Activated naive CD8-positive, alpha-beta T cell treated with anti-CD3 and anti-CD28 coated beads, Interleukin-2, amount 10 ng/mL, durations not matched to agents 7 days and 5 days (primary cell): ENCODE results near the gene IFNA10. TPM values are rescaled to one million over a fixed set of nuclear protein-coding genes. Genes with fewer than 3 reads are reported as not detected.
"Not testable (repeated sequence)": the region's sequence is repeated elsewhere in the genome, so short reads cannot be mapped to it uniquely, and the experiment has no call there.

Source experiments
- ATAC-seq: fragments of 150-1000 bp; cut with Tn5 transposase; one replicate; pipeline ENCODE4 v1.10.0; 2021; ENCODE audit warnings: low read depth, moderate library complexity
- POLR2A ChIA-PET: fragments of 350-600 bp; sonication (Branson Sonifier 250); formaldehyde crosslinking; loops from one replicate; lab custom pipeline; 2021; ENCODE audit warnings: antibody characterized with exemption; lab: Charles Lee
- DNase-seq: peaks from one replicate; pipeline ENCODE4 v3.0.0; 2021
- H3K27ac Mint-ChIP-seq: one replicate; pipeline ENCODE4 v1.8.0; 2022; ENCODE audit warnings: mild to moderate bottlenecking, mixed read lengths
- H3K27me3 Mint-ChIP-seq: one replicate; pipeline ENCODE4 v1.8.0; 2022; ENCODE audit warnings: mild to moderate bottlenecking, moderate library complexity, mixed read lengths
- H3K36me3 Mint-ChIP-seq: one replicate; pipeline ENCODE4 v1.8.0; 2021; ENCODE audit warnings: mild to moderate bottlenecking, mixed read lengths
- H3K4me1 Mint-ChIP-seq: one replicate; pipeline ENCODE4 v1.8.0; 2021; ENCODE audit warnings: mixed read lengths
- H3K4me3 Mint-ChIP-seq: one replicate; pipeline ENCODE4 v1.8.0; 2022; ENCODE audit warnings: mild to moderate bottlenecking, moderate library complexity, mixed read lengths
- H3K9me3 Mint-ChIP-seq: one replicate; pipeline ENCODE4 v1.8.0; 2021; ENCODE audit warnings: mixed read lengths
- total RNA-seq, 2 experiments: library from RNA; stranded (reverse); gene quantifications; one replicate each; pipeline ENCODE4 v1.2.3, GENCODE V29; 2021

The IFNA10 gene
- total RNA-seq, 2 experiments from 2014 or later: not detected

DNA sequence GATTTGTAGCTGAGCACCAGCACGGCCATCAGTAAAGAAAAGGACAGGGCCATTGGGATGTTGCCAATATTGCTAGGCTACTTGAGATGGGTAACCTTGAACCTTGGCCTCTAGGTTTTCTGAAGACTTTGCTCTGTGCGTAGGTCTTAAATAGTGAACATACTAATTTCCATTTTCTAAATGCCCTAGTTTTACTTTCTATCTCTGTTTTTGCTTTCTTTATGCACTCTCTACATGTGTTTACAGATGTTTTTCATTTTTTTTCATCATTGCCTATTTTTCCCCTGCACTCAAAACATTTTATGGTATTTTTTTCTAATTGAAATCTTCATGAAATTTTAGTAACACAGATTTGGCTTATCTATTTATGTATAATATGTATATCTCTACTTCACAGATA, 40.4 kb downstream of the IFNA10 start, which contains the start of gene IFNA21:
TSS of gene IFNA21 (minus strand) at position 101 of the 400 bp plus-strand sequence. CDS start at position 53, 48 bp downstream.
- POLR2A ChIA-PET, H3K27ac Mint-ChIP-seq, ATAC-seq, DNase-seq, H3K9me3 Mint-ChIP-seq, H3K4me3 Mint-ChIP-seq: not testable (repeated sequence)
- H3K36me3 Mint-ChIP-seq: peaks cover 16% of the 10 kb centered on the region
- peaks cover 15% of the 10 kb centered on the region for H3K4me1 Mint-ChIP-seq
- H3K27me3 Mint-ChIP-seq: peaks cover 15% of the 10 kb centered on the region

DNA sequence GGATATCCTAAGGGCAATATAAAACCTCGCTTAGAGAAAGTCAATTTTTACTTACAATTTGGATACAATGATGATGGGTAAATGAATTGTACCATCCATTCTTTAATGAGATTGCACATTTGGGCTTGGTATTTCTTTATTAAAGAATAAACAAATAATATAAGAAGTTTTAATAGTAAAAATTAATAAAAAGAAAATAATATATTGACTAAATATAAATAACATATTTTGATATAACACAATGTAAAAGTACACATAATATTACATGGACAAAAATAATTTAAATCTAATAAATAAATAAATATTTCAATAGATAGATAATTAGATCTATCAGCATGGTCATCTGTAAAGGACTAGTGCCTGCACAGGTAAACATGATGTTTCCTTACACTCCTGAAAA, 41.4 kb downstream of the IFNA10 start:
- no peak for ATAC-seq
- POLR2A ChIA-PET: no interaction called here
- Mint-ChIP-seq H3K4me3 (no peak overlapping the region), H3K27me3 (peaks cover 15% of the 10 kb centered on the region), H3K36me3 (peaks cover 19% of the 10 kb centered on the region), H3K27ac (no peak overlapping the region), H3K4me1 (peaks cover 25% of the 10 kb centered on the region), H3K9me3 (peaks cover 7% of the 10 kb centered on the region)
- DNase-seq: no peak

DNA sequence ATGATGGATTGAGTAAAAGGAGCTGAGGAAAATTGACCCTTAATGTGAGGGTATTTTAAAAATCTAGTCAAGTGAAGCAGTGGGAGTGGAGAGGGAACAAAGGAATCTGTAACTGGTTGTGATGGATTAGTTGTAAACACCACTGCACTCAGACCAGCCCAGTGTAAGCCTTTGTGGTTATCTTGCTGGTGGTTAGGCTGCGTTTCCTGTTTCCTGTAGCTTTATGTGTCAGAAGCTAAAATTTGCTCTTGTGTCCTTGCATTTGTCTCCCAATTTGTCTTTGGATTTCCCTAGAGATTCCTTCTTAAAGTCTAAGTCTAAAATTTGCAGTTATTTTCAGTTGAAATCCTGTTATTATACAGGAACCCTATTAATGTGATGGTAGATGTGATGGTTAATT, 46.8 kb downstream of the IFNA10 start:
- H3K9me3 Mint-ChIP-seq: peaks cover 12% of the 10 kb centered on the region
- POLR2A ChIA-PET: interaction anchor here (0.9 to 1.3 kb wide), 2 partner anchors 12 to 476 kb away, joined by 3 read pairs; partner anchors contain the start of gene FOCAD
- peaks cover 29% of the 10 kb centered on the region for H3K36me3 Mint-ChIP-seq
- H3K27ac Mint-ChIP-seq: peak overlapping the region; percentile 80
- H3K4me3 Mint-ChIP-seq: peak overlapping the region; percentile 69
- ATAC-seq (peak; percentile 87), DNase-seq (no peak)
- no peaks in the 10 kb centered on the region for H3K27me3 Mint-ChIP-seq
- H3K4me1 Mint-ChIP-seq: peaks cover 43% of the 10 kb centered on the region

Other genes with a start within 250 kb of the IFNA10 start
- gene HACD4, start 175.5 kb downstream of the IFNA10 start, total RNA-seq: 10 to 100 TPM; 16.6 to 17.5 TPM
- under 1 TPM; 0.37 to 0.61 TPM for gene IFNB1, start 129.2 kb downstream of the IFNA10 start, total RNA-seq
- gene IFNW1, start 65.3 kb downstream of the IFNA10 start, total RNA-seq: not detected
- gene IFNA21, start 40.5 kb downstream of the IFNA10 start, total RNA-seq: not detected
- gene IFNA4, start 19.6 kb downstream of the IFNA10 start, total RNA-seq: not detected
- gene IFNA7, start 4.9 kb downstream of the IFNA10 start, total RNA-seq: not detected
- not detected for gene IFNA16, start 10.2 kb upstream of the IFNA10 start, total RNA-seq
- gene IFNA17, start 21.1 kb upstream of the IFNA10 start, total RNA-seq: not detected
- not detected for gene IFNA14, start 32.9 kb upstream of the IFNA10 start, total RNA-seq
- gene IFNA5, start 98.2 kb upstream of the IFNA10 start, total RNA-seq: under 1 TPM in 1 of 2 experiments, not detected in 1; 0.31 TPM
- gene KLHL9, start 128.3 kb upstream of the IFNA10 start, total RNA-seq: 10 to 100 TPM; 27.9 to 29.4 TPM
- not detected for gene IFNA6, start 143.7 kb upstream of the IFNA10 start, total RNA-seq
- gene IFNA13, start 160.9 kb upstream of the IFNA10 start, total RNA-seq: not detected
- gene IFNA2, start 178.3 kb upstream of the IFNA10 start, total RNA-seq: not detected
- gene IFNA8, start 202.0 kb upstream of the IFNA10 start, total RNA-seq: not detected
- gene IFNA1, start 233.3 kb upstream of the IFNA10 start, total RNA-seq: not detected